Pancreas (tissue), 10 donors: ENCODE measurements around the gene POGLUT3. TPM values are rescaled to one million over a fixed set of nuclear protein-coding genes. Genes with fewer than 3 reads are reported as not detected.
A peak's percentile ranks its signal among the peaks of the same experiment; 100 is the strongest.

Source experiments
- ATAC-seq, 4 donors: fragments of 200-7000 bp; cut with Tn5 transposase; one replicate each; pipeline versions ENCODE4 v1.8.0 to v1.9.1; 2020; ENCODE audit warnings: mild to moderate bottlenecking in 4 of 4, moderate library complexity in 4 of 4
- DNase-seq, 6 donors: peaks; one replicate each; pipeline ENCODE4 v3.0.0-alpha.2; 2020
- FAIRE-seq: peaks from 2 replicates; lab custom pipeline; 2012; peaks lifted over from hg19 to GRCh38; lab: Jason Lieb, UNC
- H3K27ac ChIP-seq, 4 donors: fragments of 200-600 bp; sonication (generic); 1 replicate in 3 of 4; 2 replicates in 1 of 4; pipeline versions ENCODE4 v1.5.0 to v1.8.0; 2020
- H3K27me3 ChIP-seq, 4 donors: fragments of 200-600 bp; one replicate each; pipeline ENCODE4 v1.8.0; 2021
- H3K36me3 ChIP-seq, 3 donors: fragments of 200-600 bp; sonication (generic) in 1 of 3; one replicate each; pipeline versions ENCODE4 v1.5.0 to v1.8.0; 2020 to 2021
- H3K4me1 ChIP-seq, 3 donors: fragments of 200-600 bp; one replicate each; pipeline ENCODE4 v1.8.0; 2021
- H3K4me3 ChIP-seq, 4 donors: fragments of 200-600 bp; sonication (generic) in 2 of 4; one replicate each; pipeline versions ENCODE4 v1.5.0 to v1.8.0; 2020 to 2021
- H3K9me3 ChIP-seq, 4 donors: fragments of 200-600 bp; one replicate each; pipeline ENCODE4 v1.8.0; 2021
- WGBS, 2 donors: extraction: QIAGEN DNeasy Blood & Tissue Kit; methylation state at CpG; one replicate each; pipeline ENCODE4 v1.1.7; 2013; 5-methylcytosine and 5-hydroxymethylcytosine counted together
- intact Hi-C, 3 donors: fragments of 100-400 bp; cut with DNase I; formaldehyde crosslinking; loops; one replicate each; pipeline versions ENCODE4 v1.11.1 to v1.14.2; 2022
- polyA plus RNA-seq, 2 donors: library from polyadenylated mRNA; stranded (reverse); fragments of 200-250 nt; gene quantifications; one replicate each; pipeline ENCODE4 v1.2.3, GENCODE V29; 2013
- total RNA-seq, 6 donors: library from RNA; stranded (reverse); fragmentation: NEBNext Ultra II Directional in 4 of 6; extraction: Animal tissue kit (Norgen Biotek cat#: 25700) in 4 of 6; gene quantifications; one replicate each; pipeline versions ENCODE4 v1.2.1 to v1.2.4, GENCODE V29; 2021 to 2023
- TF ChIP-seq, protein P1 (sequence below), 4 donors: fragments of 200-600 bp; sonication (generic) in 3 of 4; IDR thresholded peaks; one replicate each; pipeline versions ENCODE4 v1.5.0 to v1.8.0; 2021; ENCODE audit warnings: antibody characterized with exemption in 4 of 4
- donor health status: healthy with polysubstance abuse.
- donor health status: DM: no; HTN: no; CAD: no; lungs with moderate emphysema.
- donor health status: DM: no; HTN: no; CAD: no.
- donor health status: control.
- donor health status: control.
- donor health status: Bipolar disorder and iron deficiency.
- donor health status: DM: yes; HTN: yes; CAD: no.
- donor health status: DM: no; HTN: no; CAD: no.
- donor health status: DM: no; HTN: no; CAD: no.
- donor health status: DM: yes; HTN: yes; CAD: no.

The POGLUT3 gene
- total and polyA plus RNA-seq, 8 donors, result 3.8 to 12.1 (median 7.5) TPM

DNA sequence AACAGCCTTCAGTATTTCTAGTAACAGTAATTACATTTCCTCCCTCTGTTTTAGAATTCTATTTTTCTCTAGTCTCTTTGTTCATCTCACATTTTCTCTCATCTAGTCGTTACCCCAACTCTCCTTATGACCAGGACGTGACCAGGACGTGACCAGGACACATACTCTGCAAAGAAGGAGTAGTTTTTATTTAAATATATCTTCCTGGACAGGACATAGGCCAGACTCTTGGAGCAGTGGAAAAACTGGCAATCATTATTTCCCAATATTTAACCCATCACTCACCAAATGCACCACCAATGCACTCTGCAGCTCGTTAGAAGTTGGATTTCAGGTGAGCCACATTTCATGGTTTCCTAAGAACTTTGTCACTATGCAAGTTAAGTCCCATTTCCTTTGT, 40.3 kb upstream of the POGLUT3 start:
- no peak for FAIRE-seq
- intact Hi-C loops, result no loop called here
- Histone ChIP-seq H3K27ac (no peak overlapping the region), H3K4me1 (no peaks in the 10 kb centered on the region), H3K36me3 (no peaks in the 10 kb centered on the region), H3K9me3 (no peaks in the 10 kb centered on the region), H3K4me3 (no peak overlapping the region), H3K27me3 (no peaks in the 10 kb centered on the region)
- ATAC-seq, result no peak
- TF ChIP-seq, protein P1, sequence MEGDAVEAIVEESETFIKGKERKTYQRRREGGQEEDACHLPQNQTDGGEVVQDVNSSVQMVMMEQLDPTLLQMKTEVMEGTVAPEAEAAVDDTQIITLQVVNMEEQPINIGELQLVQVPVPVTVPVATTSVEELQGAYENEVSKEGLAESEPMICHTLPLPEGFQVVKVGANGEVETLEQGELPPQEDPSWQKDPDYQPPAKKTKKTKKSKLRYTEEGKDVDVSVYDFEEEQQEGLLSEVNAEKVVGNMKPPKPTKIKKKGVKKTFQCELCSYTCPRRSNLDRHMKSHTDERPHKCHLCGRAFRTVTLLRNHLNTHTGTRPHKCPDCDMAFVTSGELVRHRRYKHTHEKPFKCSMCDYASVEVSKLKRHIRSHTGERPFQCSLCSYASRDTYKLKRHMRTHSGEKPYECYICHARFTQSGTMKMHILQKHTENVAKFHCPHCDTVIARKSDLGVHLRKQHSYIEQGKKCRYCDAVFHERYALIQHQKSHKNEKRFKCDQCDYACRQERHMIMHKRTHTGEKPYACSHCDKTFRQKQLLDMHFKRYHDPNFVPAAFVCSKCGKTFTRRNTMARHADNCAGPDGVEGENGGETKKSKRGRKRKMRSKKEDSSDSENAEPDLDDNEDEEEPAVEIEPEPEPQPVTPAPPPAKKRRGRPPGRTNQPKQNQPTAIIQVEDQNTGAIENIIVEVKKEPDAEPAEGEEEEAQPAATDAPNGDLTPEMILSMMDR (IDR thresholded peaks at IDR 0.05), result no peak
- WGBS, 2 donors, result 88 to 92% methylated on average over 4 of the region's 4 CpGs
- no peak for DNase-seq

GRCh38 chr11:108538022-108538424, 39.8 kb upstream of the POGLUT3 start:
- no peak for FAIRE-seq
- TF ChIP-seq, protein P1 (IDR thresholded peaks at IDR 0.05), result no peak
- intact Hi-C loops, result no loop called here
- H3K27me3 ChIP-seq, result no peaks in the 10 kb centered on the region
- no peaks in the 10 kb centered on the region for H3K4me1 ChIP-seq
- no peak overlapping the region for H3K4me3 ChIP-seq
- DNase-seq, result no peak
- WGBS, 2 donors, result 53 to 57% methylated on average over 8 of the region's 8 CpGs
- no peaks in the 10 kb centered on the region for H3K9me3 ChIP-seq
- no peaks in the 10 kb centered on the region for H3K36me3 ChIP-seq
- ATAC-seq, result peak in 2 of 4 donors; percentile 51 to 70
- H3K27ac ChIP-seq, result no peak overlapping the region

DNA sequence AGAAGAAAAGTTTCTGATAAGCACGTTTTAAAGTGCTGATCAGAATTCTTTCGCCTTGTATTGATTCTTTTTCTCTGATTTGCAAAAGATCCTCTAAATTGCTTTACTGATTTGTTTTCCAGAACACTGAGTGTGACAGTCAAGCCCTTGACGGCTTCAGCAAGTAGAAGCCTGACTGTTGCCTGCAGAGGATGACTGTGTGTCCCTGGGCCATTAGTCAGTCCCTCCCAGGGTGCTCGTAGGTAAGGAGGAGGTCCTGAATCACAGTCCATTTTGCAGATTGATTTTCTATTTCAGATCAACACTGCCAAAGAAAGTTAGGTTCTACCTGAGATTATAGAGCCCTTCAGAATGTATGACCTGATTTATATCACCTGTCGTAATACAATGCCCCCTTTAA, 38.6 kb upstream of the POGLUT3 start:
- H3K27me3 ChIP-seq, result no peaks in the 10 kb centered on the region
- no peak overlapping the region for H3K27ac ChIP-seq
- ATAC-seq (no peak), DNase-seq (no peak), FAIRE-seq (no peak)
- no peaks in the 10 kb centered on the region for H3K36me3 ChIP-seq
- intact Hi-C loops, result no loop called here
- H3K4me3 ChIP-seq, result no peak overlapping the region
- 84 to 89% methylated on average over 5 of the region's 5 CpGs for WGBS, 2 donors
- TF ChIP-seq, protein P1 (IDR thresholded peaks at IDR 0.05), result no peak
- H3K9me3 ChIP-seq, result no peaks in the 10 kb centered on the region
- no peaks in the 10 kb centered on the region for H3K4me1 ChIP-seq

GRCh38 chr11:108535384-108535955, 37.3 kb upstream of the POGLUT3 start:
- Histone ChIP-seq H3K36me3 (no peaks in the 10 kb centered on the region), H3K27me3 (no peaks in the 10 kb centered on the region), H3K27ac (no peak overlapping the region), H3K4me1 (no peaks in the 10 kb centered on the region), H3K4me3 (no peak overlapping the region), H3K9me3 (no peaks in the 10 kb centered on the region)
- ATAC-seq (no peak), FAIRE-seq (no peak), DNase-seq (no peak)
- 74 to 87% methylated on average over 6 of the region's 6 CpGs for WGBS, 2 donors
- intact Hi-C loops, result no loop called here
- TF ChIP-seq, protein P1 (IDR thresholded peaks at IDR 0.05), result no peak

DNA sequence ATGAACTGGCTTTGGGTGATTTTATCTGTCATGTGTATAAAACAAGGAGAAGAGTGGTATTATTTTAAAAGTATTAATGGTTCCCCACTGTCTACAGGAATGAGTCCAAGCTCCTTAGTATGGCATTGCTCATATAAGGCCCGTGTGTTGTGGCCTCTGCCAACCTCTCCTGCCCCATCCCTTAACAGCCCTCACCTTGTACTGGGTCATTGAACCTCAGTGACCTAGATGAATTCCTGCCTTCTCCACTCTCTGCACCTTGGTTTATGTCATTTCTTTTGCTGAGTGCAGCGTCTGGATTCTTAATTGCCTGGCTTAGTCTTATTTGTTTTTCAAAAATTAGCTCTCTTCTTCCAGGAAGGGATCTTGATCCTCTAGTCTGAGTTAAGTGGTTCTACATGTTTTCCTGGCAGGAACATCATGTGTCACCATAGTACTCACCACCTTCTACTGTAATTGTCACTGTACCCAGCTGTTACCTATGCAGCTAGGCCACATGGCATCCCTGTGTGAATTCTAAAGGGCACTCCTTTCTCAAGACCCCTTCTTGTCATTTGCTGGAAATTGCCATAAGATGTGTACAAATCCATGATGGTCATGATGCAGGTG, 36.2 kb upstream of the POGLUT3 start:
- Histone ChIP-seq H3K9me3 (no peaks in the 10 kb centered on the region), H3K4me1 (no peaks in the 10 kb centered on the region), H3K36me3 (no peaks in the 10 kb centered on the region), H3K27me3 (no peaks in the 10 kb centered on the region), H3K4me3 (no peak overlapping the region), H3K27ac (no peak overlapping the region)
- intact Hi-C loops, result no loop called here
- DNase-seq, result no peak
- no peak for FAIRE-seq
- ATAC-seq, result peak in 2 of 4 donors; percentile 72 to 77
- TF ChIP-seq, protein P1 (IDR thresholded peaks at IDR 0.05), result no peak
- WGBS, 2 donors, result 75 to 100% methylated on average over 2 of the region's 2 CpGs
